Myocyte (in vitro differentiated cells): ENCODE data around the gene FARSB. TPM values are rescaled to one million over a fixed set of nuclear protein-coding genes. Genes with fewer than 3 reads are reported as not detected.
"Not testable (repeated sequence)": the region's sequence is repeated elsewhere in the genome, so short reads cannot be mapped to it uniquely, and the experiment has no call there.

Experiments
- DNase-seq: peaks from one replicate; pipeline ENCODE4 v3.0.0-alpha.2; 2012; ENCODE audit warnings: low read depth
- total RNA-seq: library from RNA; depleted of rRNA; stranded (reverse); fragments of >200 nt; gene quantifications from 2 replicates; pipeline ENCODE4 v1.2.3, GENCODE V29; 2014

Gene FARSB
- total RNA-seq, 1 donor from 2014 or later, result 32.8 TPM

DNA sequence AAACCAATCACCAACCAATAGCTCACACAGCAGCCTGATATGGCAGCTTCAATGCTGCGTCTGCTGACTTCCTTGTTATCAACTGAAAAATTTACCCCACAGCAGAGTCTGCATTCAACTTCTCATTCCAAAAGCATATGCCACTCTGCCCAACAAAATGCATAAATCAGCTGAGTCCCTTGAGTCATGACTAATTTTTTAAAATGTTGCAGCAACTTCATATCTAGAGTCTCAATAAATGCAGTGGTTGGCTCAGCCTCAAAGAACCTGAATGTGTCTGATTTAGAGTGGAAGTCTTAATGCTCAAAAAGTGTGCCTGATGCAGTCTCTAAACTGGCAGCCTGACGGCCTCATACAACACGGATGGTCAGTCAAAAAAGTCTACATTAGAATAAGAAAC, 46.5 kb downstream of the FARSB start:
- DNase-seq, result peak; percentile 16

DNA sequence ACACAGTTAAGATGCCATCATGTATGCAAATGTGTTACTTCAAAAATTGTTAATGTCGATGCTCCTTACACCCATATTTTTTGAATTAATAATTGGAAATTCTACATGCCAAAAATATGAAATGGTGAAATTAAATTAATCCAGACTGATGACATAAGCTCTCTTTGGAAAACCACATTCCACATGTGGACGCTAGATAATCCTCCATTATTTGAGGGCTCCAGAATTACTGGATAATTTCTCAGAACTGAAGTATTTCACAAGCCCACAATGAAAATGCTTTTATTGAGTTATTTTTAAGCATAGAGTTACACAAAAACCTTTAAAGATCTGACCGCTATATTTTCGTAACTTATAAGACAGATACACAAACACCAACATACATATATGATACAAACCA, 47.8 kb downstream of the FARSB start:
- no peak for DNase-seq

DNA sequence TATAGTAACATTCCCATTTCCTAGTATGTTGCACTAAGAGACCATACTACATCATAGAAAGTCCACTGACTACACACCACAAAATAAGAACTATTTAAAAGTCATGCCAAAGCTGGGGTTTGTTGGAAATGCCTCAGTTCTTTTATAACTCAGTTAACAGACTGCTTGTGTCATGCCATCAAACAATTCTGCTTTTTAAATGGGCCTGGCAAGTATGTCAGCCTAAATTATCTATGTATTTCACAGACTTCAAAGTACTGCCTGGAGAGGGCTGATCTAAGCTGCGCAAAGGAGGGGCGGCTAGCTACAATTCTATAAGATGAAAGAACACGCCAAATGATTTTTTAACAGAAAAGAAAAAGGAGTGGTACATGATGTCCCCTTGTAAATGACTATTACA, 49.6 kb downstream of the FARSB start:
- DNase-seq, result no peak

GRCh38 chr2:222604749-222605515, 51.0 kb downstream of the FARSB start:
- DNase-seq, result no peak

DNA sequence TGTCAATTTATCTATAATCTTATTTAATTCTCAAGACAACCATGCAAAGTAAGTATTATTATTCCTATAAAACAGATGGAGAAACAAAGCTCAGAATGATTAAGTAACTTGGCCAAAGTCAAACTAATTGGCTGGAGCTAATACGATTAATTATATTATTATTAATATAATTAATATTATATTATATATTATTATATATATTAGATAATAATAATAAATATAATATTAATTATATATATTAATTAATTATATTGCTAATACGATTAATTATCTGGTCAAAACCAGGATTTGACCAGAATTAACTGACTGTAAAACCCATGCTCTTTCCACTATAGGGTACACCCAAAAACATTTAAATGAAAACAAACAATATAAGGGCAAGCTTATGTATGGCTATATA, 52.4 kb downstream of the FARSB start:
- DNase-seq, result no peak

DNA sequence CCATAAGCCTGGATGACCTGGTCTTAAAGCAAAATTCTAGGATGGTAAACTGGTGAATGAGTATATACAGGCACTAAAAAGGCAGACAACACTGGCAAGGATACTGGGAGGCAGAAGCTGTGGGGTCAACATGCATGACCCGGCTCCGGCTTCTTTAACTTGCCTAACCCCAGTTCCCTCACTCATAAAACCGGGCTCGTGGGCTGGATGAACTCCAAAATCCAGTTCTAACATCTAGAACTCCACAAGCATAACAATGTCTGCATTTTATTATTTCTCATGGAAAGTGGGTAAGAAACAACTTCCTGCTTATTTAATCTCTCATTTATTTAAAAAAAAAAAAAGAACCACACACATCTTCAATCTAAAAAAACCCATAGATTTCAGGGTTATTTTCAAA, 57.3 kb downstream of the FARSB start:
- DNase-seq, result no peak

GRCh38 chr2:222595581-222595980, 60.3 kb downstream of the FARSB start:
- DNase-seq, result no peak

DNA sequence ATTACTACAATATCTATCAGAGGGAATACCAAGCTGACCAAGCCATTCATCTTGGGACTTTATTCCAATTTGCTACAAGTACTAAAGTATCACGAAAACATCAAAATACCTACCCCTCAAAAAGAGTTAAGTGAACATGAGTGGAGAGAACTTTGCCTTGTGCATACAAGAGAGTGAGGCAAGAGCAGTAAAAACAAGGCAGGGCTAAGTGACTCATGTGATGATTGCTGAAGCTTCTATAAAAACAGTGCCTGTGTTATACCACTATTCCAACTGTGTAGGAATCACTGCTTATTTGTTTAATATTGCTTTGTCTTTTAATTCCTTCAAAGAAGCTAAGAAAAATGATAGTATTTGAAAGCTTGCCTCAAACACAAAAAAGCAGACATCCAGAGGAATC, 61.2 kb downstream of the FARSB start:
- DNase-seq, result peak; percentile 43

DNA sequence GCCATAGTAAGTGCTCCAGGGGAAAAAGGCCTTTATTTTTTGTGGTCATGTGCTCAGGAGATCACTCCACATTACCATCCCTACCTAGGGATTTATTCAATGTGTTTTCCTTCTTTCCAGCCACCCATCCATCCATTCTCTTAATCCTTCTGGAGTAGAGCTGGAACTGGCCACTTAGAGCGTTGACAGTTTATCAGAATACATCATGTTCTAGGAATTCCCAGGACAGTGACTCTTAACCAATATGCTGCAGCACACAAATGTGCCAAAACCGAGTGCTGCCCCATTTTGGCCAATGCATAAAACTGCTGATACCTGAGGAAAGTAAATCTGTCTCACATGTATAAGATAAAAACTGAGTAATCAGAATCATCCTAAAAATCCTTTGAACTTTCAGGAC, 63.7 kb downstream of the FARSB start:
- DNase-seq, result no peak

- no peak for DNase-seq
Observed at GRCh38 chr2:222591661-222592060, 64.2 kb downstream of the FARSB start.

DNA sequence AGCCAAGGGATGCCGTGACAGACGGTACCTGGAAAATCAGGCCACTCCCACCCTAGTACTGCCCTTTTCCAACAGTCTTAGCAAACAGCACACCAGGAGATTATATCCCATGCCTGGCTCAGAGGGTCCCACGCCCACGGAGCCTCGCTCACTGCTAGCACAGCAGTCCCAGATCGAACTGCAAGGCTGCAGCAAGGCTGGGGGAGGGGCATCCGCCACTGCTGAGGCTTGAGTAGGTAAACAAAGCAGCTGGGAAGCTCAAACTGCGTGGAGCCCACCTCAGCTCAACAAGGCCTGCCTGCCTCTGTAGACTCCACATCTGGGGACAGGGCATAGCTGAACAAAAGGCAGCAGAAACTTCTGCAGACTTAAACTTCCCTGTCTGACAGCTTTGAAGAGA, 71.3 kb downstream of the FARSB start:
- DNase-seq, result not testable (repeated sequence)

DNA sequence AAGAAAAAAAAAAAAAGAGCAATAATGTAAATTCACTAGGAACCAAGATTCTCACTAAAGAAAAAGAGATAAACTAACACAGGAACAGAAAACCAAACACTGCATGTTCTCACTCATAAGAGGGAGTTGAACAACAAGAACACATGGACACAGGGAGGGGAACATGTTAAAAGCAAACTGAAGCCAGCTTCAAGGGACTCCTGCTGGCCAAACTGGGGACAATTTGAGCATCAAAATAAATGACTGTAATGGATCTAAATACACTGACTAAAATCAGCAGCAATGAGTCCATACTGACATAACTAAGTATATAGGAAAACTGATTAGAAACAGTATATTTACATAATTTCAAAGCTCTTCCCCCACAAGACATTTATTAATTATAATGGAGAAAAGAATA, 73.0 kb downstream of the FARSB start:
- peak; percentile 16 for DNase-seq

GRCh38 chr2:222577341-222577740, 78.6 kb downstream of the FARSB start:
- no peak for DNase-seq

GRCh38 chr2:222576171-222577081, 79.5 kb downstream of the FARSB start:
- DNase-seq, result no peak

DNA sequence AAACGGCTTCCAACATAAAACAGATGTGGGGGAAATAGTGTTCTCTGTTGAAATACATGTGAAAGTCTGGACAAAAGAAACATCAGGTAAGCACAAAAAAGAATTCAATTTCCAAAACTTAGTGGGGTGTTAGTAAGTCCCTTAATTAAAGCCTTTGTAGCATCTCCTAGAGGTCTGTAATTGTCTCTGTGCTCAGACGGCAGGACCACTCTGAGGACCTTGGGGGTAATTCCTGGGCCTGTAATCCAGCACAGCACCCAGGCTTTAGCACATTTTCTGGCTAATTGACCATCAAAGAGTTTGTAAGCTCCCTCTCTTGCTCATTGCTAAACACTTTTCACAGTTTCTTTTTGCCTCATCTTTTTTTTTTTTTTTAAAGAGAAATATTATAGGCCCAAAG, 80.3 kb downstream of the FARSB start:
- no peak for DNase-seq

GRCh38 chr2:222572751-222573174, 83.1 kb downstream of the FARSB start:
- peak; percentile 54 for DNase-seq

GRCh38 chr2:222572264-222572721, 83.6 kb downstream of the FARSB start:
- DNase-seq, result peak; percentile 36

DNA sequence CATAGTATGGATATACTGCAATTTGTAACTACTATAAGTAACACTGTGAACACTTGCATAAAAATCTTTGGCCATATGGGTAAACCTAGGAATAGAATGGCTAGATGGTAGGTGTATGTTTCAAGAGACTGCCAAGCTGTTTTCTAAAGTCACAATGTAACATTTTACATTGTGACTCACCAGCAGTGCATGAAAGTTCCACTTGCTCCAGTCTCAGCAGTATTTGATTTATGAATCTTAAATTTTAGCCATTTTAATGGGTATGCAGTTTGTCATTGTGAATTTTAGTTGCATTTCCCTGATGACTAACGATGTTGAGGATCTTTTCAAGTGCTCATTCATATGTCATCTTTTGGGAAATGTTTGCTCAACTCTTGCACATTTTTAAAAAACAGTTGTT, 86.1 kb downstream of the FARSB start:
- no peak for DNase-seq

DNA sequence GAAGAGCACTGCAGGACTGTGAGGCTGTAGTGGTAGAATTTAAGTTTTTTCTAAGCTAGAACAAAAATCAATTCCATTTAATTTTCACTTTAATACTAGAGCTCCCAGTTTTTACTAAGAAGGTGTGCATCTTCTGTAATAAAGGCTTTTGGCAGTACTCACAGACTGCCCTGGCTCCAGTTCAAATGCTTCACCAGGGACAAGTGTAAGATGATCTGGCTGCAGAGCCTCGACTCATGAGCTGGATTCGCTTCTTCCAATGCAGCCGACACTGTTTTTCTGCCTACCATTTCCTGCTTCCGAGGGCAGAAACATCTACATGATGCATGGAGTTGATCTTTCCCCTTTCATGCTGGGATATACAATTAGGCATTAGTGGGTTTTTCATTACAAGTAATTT, 87.0 kb downstream of the FARSB start:
- DNase-seq, result peak; percentile 81

GRCh38 chr2:222566229-222566628, 89.7 kb downstream of the FARSB start:
- peak; percentile 24 for DNase-seq

DNA sequence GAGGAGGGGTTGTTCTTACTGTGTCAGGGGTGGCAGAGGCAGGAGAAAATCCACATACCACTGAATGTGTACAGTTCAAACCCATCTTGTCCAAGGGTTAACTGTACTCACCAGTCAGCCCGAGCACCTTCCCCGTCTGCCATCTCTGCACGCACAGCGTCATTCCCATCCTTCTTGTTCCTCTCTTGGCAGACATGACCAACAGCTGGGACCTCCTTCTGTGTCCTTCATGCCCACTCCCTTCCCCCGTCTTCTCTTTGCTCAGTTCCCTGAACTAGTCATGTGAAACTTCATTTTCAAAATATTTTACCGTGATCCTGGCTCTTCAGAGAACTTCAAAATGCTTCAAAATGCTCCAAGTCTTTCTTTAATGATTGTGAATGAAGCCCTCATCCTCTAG, 92.0 kb downstream of the FARSB start:
- no peak for DNase-seq

DNA sequence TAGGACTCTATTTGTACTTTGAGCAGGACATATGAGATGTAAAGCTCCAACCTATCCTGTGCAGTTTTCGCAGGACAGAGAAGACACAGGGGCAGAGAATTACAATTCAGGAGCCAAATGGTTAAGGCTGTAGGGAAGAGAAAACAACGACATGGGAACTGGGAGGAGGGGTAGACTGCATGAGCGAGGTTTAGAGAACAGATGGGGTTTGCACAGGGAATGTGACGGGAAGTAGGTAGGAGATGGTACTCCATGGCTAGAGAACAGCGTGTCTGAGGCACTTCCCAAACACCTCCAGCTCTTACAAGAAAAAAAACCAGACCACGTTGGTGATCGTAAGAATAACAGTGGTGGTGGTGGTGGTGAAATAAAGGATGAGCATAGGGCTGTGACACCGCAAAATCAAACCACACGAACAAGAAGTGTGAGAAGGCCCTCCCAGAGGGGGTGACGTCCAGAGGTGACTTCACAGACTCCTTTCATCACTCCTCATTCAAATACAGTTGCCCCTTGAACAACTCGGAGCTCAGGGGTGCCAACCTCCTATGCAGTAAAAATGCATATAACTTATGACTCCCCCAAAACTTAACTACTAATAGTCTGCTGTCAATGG, 92.7 kb downstream of the FARSB start:
- no peak for DNase-seq
